GM18868 (cell line): ENCODE data around the gene OLFML1.

ENCODE experiments used
- ATAC-seq: cut with Tn5 transposase; IDR thresholded peaks from one replicate; pipeline ENCODE4 v1.9.1; 2021; ENCODE audit warnings: mild to moderate bottlenecking, moderate library complexity; ENCODE audit not compliant: unreplicated experiment

OLFML1 gene

GRCh38 chr11:7555052-7555699 lies 69.9 kb downstream of the OLFML1 start:
- no peak for ATAC-seq

- ATAC-seq: no peak
Observed at GRCh38 chr11:7558046-7558445, 72.7 kb downstream of the OLFML1 start.

- peak; percentile 84 for ATAC-seq
Observed at GRCh38 chr11:7559398-7560283, 74.3 kb downstream of the OLFML1 start.
